K562 (cell line): Measurements from ENCODE around the gene MAP3K20. TPM values are rescaled to one million over a fixed set of nuclear protein-coding genes. Genes with fewer than 3 reads are reported as not detected.

Experiments used
- ARID3B ChIP-seq: fragments of 250-450 bp; sonication (Bioruptor Pico); IDR thresholded peaks from 2 replicates; pipeline ENCODE4 v1.4.0; 2020; ENCODE audit warnings: borderline replicate concordance
- CAMTA2 ChIP-seq: fragments of 250-450 bp; sonication (Bioruptor Pico); conservative IDR thresholded peaks from 2 replicates; pipeline ENCODE4 v1.5.1; 2022
- CHCHD3 ChIP-seq: fragments of 250-450 bp; sonication (Bioruptor Pico); IDR thresholded peaks from 2 replicates; pipeline ENCODE4 v2.1.2; 2022; ENCODE audit warnings: mild to moderate bottlenecking
- E2F6 ChIP-seq, 2 experiments: IDR thresholded peaks; 2 replicates each; pipeline ENCODE4 v1.6.1; 2011; ENCODE audit warnings: borderline replicate concordance in 1 of 2, control low read depth in 1 of 2, low read depth in 1 of 2, low read length in 1 of 2, mild to moderate bottlenecking in 1 of 2, mixed read lengths in 1 of 2, moderate library complexity in 1 of 2; ENCODE audit not compliant: insufficient read depth in 1 of 2, insufficient read length in 1 of 2, poor library complexity in 1 of 2, severe bottlenecking in 1 of 2; ENCODE audit errors: extremely low read depth in 1 of 2
- FOXK2 ChIP-seq, 2 experiments: fragments of 450-650 bp; IDR thresholded peaks in 1 of 2; conservative IDR thresholded peaks in 1 of 2; 2 replicates each; pipeline ENCODE4 v1.6.1; 2016; ENCODE audit warnings: low read depth in 2 of 2, mild to moderate bottlenecking in 1 of 2
- KDM2B ChIP-seq: fragments of 250-450 bp; sonication (Bioruptor Pico); IDR thresholded peaks from 2 replicates; pipeline ENCODE4 v1.8.0; 2021; ENCODE audit warnings: mild to moderate bottlenecking, moderate library complexity
- MEF2D ChIP-seq: conservative IDR thresholded peaks from 2 replicates; pipeline ENCODE4 v1.6.1; 2016; ENCODE audit warnings: low read depth, missing genetic modification characterization, missing compliant biosample characterization
- MYC ChIP-seq, 2 experiments: fragments of 250-450 bp in 1 of 2; sonication (Bioruptor Pico) in 1 of 2; IDR thresholded peaks; 2 replicates each; pipeline versions ENCODE4 v1.5.1 to v1.6.1; 2012 to 2021; ENCODE audit warnings: low read depth in 2 of 2, borderline replicate concordance in 1 of 2, improper control_type of control experiment in 1 of 2, low read length in 1 of 2, mild to moderate bottlenecking in 1 of 2, moderate library complexity in 1 of 2
- PBX2 ChIP-seq, 2 experiments: IDR thresholded peaks in 1 of 2; conservative IDR thresholded peaks in 1 of 2; 2 replicates each; pipeline ENCODE4 v1.6.1; 2016; ENCODE audit warnings: low read depth in 2 of 2, mild to moderate bottlenecking in 1 of 2, missing compliant biosample characterization in 1 of 2, missing genetic modification characterization in 1 of 2, moderate library complexity in 1 of 2
- PTTG1 ChIP-seq: fragments of 450-650 bp; IDR thresholded peaks from 2 replicates; pipeline ENCODE4 v1.6.1; 2016; ENCODE audit warnings: low read depth, mild to moderate bottlenecking, missing genetic modification characterization, missing compliant biosample characterization
- RHOXF2B ChIP-seq: fragments of 250-450 bp; sonication (Bioruptor Pico); conservative IDR thresholded peaks from 2 replicates; pipeline ENCODE4 v1.5.1; 2021
- TAF15 ChIP-seq: fragments of 200-400 bp; formaldehyde crosslinking; IDR thresholded peaks from 2 replicates; pipeline ENCODE4 v1.6.1; 2017; ENCODE audit warnings: mild to moderate bottlenecking, low read depth, low read length, moderate library complexity
- ZBTB7A ChIP-seq: IDR thresholded peaks from 2 replicates; pipeline ENCODE4 v1.6.1; 2011; ENCODE audit warnings: low read depth, mild to moderate bottlenecking, low read length, moderate library complexity, borderline replicate concordance; ENCODE audit not compliant: control insufficient read depth
- ZKSCAN3 ChIP-seq: fragments of 250-450 bp; sonication (Bioruptor Pico); IDR thresholded peaks from 2 replicates; pipeline ENCODE4 v1.4.0; 2020
- ZNF133 ChIP-seq: fragments of 250-450 bp; sonication (Bioruptor Pico); IDR thresholded peaks from 2 replicates; pipeline ENCODE4 v1.4.0; 2020; ENCODE audit warnings: mild to moderate bottlenecking
- ZNF592 ChIP-seq: fragments of 450-650 bp; IDR thresholded peaks from 2 replicates; pipeline ENCODE4 v1.6.1; 2017; ENCODE audit warnings: antibody characterized with exemption, mild to moderate bottlenecking
- polyA plus RNA-seq, 8 experiments: library from polyadenylated mRNA; depleted of rRNA in 4 of 8; stranded (reverse) in 5 of 8; unstranded in 3 of 8; fragments of >200 nt; fragmentation: Nextera tagmentation in 2 of 8; fragmentation: Illumina TruSeq in 1 of 8; extraction: Ambion mirVana in 2 of 8; extraction: Trizol in 1 of 8; gene quantifications; 2 replicates each; pipeline versions ENCODE4 v1.2.1 to v1.2.3, GENCODE V29; 2011 to 2014; ENCODE audit warnings: inconsistent platforms in 1 of 8, missing spikeins in 1 of 8
- total RNA-seq, 7 experiments: library from RNA; depleted of rRNA in 6 of 7; stranded (reverse); fragments of >200 nt in 6 of 7; fragmentation: Illumina TruSeq in 2 of 7; extraction: Trizol in 2 of 7; gene quantifications; 2 replicates each; pipeline versions ENCODE4 v1.2.1 to v1.2.3, GENCODE V29; 2011 to 2021; ENCODE audit warnings: low replicate concordance in 1 of 7

The MAP3K20 gene
- total and polyA plus RNA-seq, 9 of the 15 experiments (the other 6 are each of a cell fraction or from before 2014, with no cell fraction given) = 9.8 to 34.2 (median 27.3) TPM

- TF ChIP-seq ZNF133 = no peak
- no peak for TF ChIP-seq ARID3B
- no peak for TF ChIP-seq KDM2B (CRISPR knock-in tag)
- no peak for TF ChIP-seq TAF15
- TF ChIP-seq CAMTA2 (CRISPR knock-in tag) = no peak
- no peak for TF ChIP-seq ZKSCAN3 (CRISPR knock-in tag)
- no peak for TF ChIP-seq PTTG1 (tag)
- no peak for TF ChIP-seq CHCHD3 (CRISPR knock-in tag)
- TF ChIP-seq MEF2D (tag) = no peak
- no peak for TF ChIP-seq E2F6 (IDR thresholded peaks at IDR 0.05; ENCODE audit: borderline replicate concordance in 1 of 2, extremely low read depth in 1 of 2, insufficient read depth in 1 of 2, insufficient read length in 1 of 2, low read depth in 1 of 2, low read length in 1 of 2, poor library complexity in 1 of 2, severe bottlenecking in 1 of 2)
- peak in 1 of 2 experiments; percentile 35; a peak in 1 of 4 replicates for TF ChIP-seq FOXK2 (conservative IDR thresholded peaks at IDR 0.05 in 1 of 2, IDR thresholded peaks at IDR 0.05 in 1 of 2; ENCODE audit: low read depth in 2 of 2)
- TF ChIP-seq ZBTB7A = no peak
- no peak for TF ChIP-seq ZNF592
- TF ChIP-seq PBX2 (CRISPR knock-in tag; IDR thresholded peaks at IDR 0.05; ENCODE audit: low read depth) = no peak
- TF ChIP-seq PBX2 (tag; conservative IDR thresholded peaks at IDR 0.05; ENCODE audit: low read depth) = no peak
- TF ChIP-seq RHOXF2B (CRISPR knock-in tag) = no peak
- no peak for TF ChIP-seq MYC (IDR thresholded peaks at IDR 0.05; ENCODE audit: low read depth, low read length)
- TF ChIP-seq MYC (CRISPR knock-in tag; IDR thresholded peaks at IDR 0.05; ENCODE audit: borderline replicate concordance, low read depth) = no peak
These were observed 189.1 kb downstream of the MAP3K20 start (continued) for GRCh38 chr2:173264603-173265366.
